Neural progenitor cell (in vitro differentiated cells): ENCODE results near the gene ARHGAP23.

ENCODE experiments used
- CTCF ChIP-seq: fragments of 200-600 bp; sonication (generic); IDR thresholded peaks from 2 replicates; pipeline ENCODE4 v1.5.1; 2017; ENCODE audit warnings: antibody characterized with exemption, mild to moderate bottlenecking
- EZH2 ChIP-seq: fragments of 200-600 bp; sonication (generic); IDR thresholded peaks from 2 replicates; pipeline ENCODE4 v1.6.1; 2017; ENCODE audit warnings: antibody characterized with exemption, mild to moderate bottlenecking, moderate library complexity
- EZH2phosphoT487 ChIP-seq: fragments of 200-600 bp; sonication (generic); IDR thresholded peaks from 2 replicates; pipeline ENCODE4 v1.6.1; 2017; ENCODE audit warnings: antibody characterized with exemption

- TF ChIP-seq CTCF (no peak), EZH2phosphoT487 (no peak), EZH2 (no peak)
Observed at GRCh38 chr17:38554430-38555350, 126.4 kb downstream of the ARHGAP23 start.
